CD4-positive, alpha-beta T cell (primary cell): Measurements from ENCODE around the gene VTA1. TPM values are rescaled to one million over a fixed set of nuclear protein-coding genes. Genes with fewer than 3 reads are reported as not detected.

Experiments used
- ATAC-seq: fragments of 200-7000 bp; cut with Tn5 transposase; one replicate; pipeline ENCODE4 v1.10.0; 2022; ENCODE audit warnings: mild to moderate bottlenecking; ENCODE audit not compliant: poor library complexity
- CTCF ChIA-PET: fragments of 350-600 bp; sonication (Branson Sonifier 250); formaldehyde crosslinking; loops from one replicate; lab custom pipeline; 2021; ENCODE audit warnings: antibody characterized with exemption, inconsistent platforms; lab: Charles Lee
- POLR2A ChIA-PET: fragments of 350-600 bp; sonication (Branson Sonifier 250); formaldehyde crosslinking; loops from one replicate; lab custom pipeline; 2021; ENCODE audit warnings: antibody characterized with exemption, inconsistent platforms; lab: Charles Lee
- DNase-seq, 14 experiments: peaks; one replicate each; pipeline ENCODE4 v3.0.0-alpha.2; 2013 to 2020; ENCODE audit warnings: mixed read lengths in 2 of 14
- H3K27ac ChIP-seq, 2 donors: one replicate each; pipeline versions ENCODE4 v1.5.1 to v1.7.0; 2013; ENCODE audit warnings: low read length in 2 of 2, low read depth in 1 of 2, mild to moderate bottlenecking in 1 of 2
- H3K27me3 ChIP-seq, 2 experiments: 1 replicate in 1 of 2; 2 replicates in 1 of 2; pipeline versions ENCODE4 v1.6.1 to v1.7.0; 2013; ENCODE audit warnings: low read length in 2 of 2, control low read depth in 1 of 2, mild to moderate bottlenecking in 1 of 2, moderate library complexity in 1 of 2; ENCODE audit not compliant: insufficient read depth in 2 of 2, control insufficient read depth in 1 of 2
- H3K36me3 ChIP-seq: one replicate; pipeline ENCODE4 v1.6.1; 2013; ENCODE audit warnings: low read length, control low read depth; ENCODE audit not compliant: insufficient read depth
- H3K4me1 ChIP-seq: one replicate; pipeline ENCODE4 v1.6.1; 2013; ENCODE audit warnings: low read length, control low read depth; ENCODE audit not compliant: insufficient read depth
- H3K4me3 ChIP-seq: one replicate; pipeline ENCODE4 v1.5.1; 2013; ENCODE audit warnings: mild to moderate bottlenecking, low read length, moderate library complexity
- H3K9me3 ChIP-seq, 2 experiments: 1 replicate in 1 of 2; 2 replicates in 1 of 2; pipeline versions ENCODE4 v1.6.1 to v1.7.0; 2013; ENCODE audit warnings: low read length in 2 of 2, mild to moderate bottlenecking in 2 of 2, control low read depth in 1 of 2, moderate library complexity in 1 of 2; ENCODE audit not compliant: control insufficient read depth in 1 of 2, insufficient read depth in 1 of 2
- H3K27ac Mint-ChIP-seq: one replicate; pipeline ENCODE4 v1.8.0; 2020; ENCODE audit warnings: mixed read lengths
- H3K27me3 Mint-ChIP-seq: one replicate; pipeline ENCODE4 v1.8.0; 2021; ENCODE audit warnings: mixed read lengths
- H3K36me3 Mint-ChIP-seq: one replicate; pipeline ENCODE4 v1.8.0; 2021; ENCODE audit warnings: low read depth, mixed read lengths
- H3K4me1 Mint-ChIP-seq: one replicate; pipeline ENCODE4 v1.8.0; 2021; ENCODE audit warnings: low read depth, mixed read lengths
- H3K4me3 Mint-ChIP-seq: one replicate; pipeline ENCODE4 v1.8.0; 2020; ENCODE audit warnings: mild to moderate bottlenecking, mixed read lengths
- H3K9me3 Mint-ChIP-seq: one replicate; pipeline ENCODE4 v1.8.0; 2020; ENCODE audit warnings: mixed read lengths
- intact Hi-C, 2 experiments: fragments of 100-400 bp; cut with DNase I in 1 of 2; cut with micrococcal nuclease in 1 of 2; formaldehyde crosslinking; loops; one replicate each; pipeline versions ENCODE4 v1.15.1 to v1.9.0; 2023 to 2025; cut with DNase I, micrococcal nuclease
- total RNA-seq, 174 experiments: library from RNA in 2 of 174; stranded (reverse) in 2 of 174; gene quantifications; one replicate each; pipeline ENCODE4 v1.2.3 and lab custom pipeline; 2021 to 2026
- TF ChIP-seq, protein P1 (sequence below): fragments of 200-600 bp; IDR thresholded peaks from one replicate; pipeline ENCODE4 v1.8.0; 2022; ENCODE audit warnings: antibody characterized with exemption, mild to moderate bottlenecking

VTA1 gene
- total RNA-seq, 2 experiments from 2014 or later: 13.5 to 18.0 TPM

- TF ChIP-seq, protein P1, sequence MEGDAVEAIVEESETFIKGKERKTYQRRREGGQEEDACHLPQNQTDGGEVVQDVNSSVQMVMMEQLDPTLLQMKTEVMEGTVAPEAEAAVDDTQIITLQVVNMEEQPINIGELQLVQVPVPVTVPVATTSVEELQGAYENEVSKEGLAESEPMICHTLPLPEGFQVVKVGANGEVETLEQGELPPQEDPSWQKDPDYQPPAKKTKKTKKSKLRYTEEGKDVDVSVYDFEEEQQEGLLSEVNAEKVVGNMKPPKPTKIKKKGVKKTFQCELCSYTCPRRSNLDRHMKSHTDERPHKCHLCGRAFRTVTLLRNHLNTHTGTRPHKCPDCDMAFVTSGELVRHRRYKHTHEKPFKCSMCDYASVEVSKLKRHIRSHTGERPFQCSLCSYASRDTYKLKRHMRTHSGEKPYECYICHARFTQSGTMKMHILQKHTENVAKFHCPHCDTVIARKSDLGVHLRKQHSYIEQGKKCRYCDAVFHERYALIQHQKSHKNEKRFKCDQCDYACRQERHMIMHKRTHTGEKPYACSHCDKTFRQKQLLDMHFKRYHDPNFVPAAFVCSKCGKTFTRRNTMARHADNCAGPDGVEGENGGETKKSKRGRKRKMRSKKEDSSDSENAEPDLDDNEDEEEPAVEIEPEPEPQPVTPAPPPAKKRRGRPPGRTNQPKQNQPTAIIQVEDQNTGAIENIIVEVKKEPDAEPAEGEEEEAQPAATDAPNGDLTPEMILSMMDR: no peak
- no peaks in the 10 kb centered on the region for H3K27me3 ChIP-seq
- Mint-ChIP-seq H3K27me3 (no peaks in the 10 kb centered on the region), H3K4me1 (no peaks in the 10 kb centered on the region), H3K27ac (no peak overlapping the region), H3K36me3 (no peaks in the 10 kb centered on the region), H3K9me3 (no peaks in the 10 kb centered on the region), H3K4me3 (no peak overlapping the region)
- no peak overlapping the region for H3K4me3 ChIP-seq
- no peak overlapping the region for H3K27ac ChIP-seq
- intact Hi-C loops: no loop called here
- ChIA-PET POLR2A (no interaction called here), CTCF (no interaction called here)
- no peaks in the 10 kb centered on the region for H3K36me3 ChIP-seq
- no peak for DNase-seq
- H3K4me1 ChIP-seq: no peaks in the 10 kb centered on the region
- no peaks in the 10 kb centered on the region for H3K9me3 ChIP-seq
- ATAC-seq: no peak
Measured at GRCh38 chr6:142246960-142247359, 99.9 kb downstream of the VTA1 start.

GRCh38 chr6:142249266-142249665 is 102.2 kb downstream of the VTA1 start:
- no peaks in the 10 kb centered on the region for H3K9me3 ChIP-seq
- H3K4me1 Mint-ChIP-seq: no peaks in the 10 kb centered on the region

DNA sequence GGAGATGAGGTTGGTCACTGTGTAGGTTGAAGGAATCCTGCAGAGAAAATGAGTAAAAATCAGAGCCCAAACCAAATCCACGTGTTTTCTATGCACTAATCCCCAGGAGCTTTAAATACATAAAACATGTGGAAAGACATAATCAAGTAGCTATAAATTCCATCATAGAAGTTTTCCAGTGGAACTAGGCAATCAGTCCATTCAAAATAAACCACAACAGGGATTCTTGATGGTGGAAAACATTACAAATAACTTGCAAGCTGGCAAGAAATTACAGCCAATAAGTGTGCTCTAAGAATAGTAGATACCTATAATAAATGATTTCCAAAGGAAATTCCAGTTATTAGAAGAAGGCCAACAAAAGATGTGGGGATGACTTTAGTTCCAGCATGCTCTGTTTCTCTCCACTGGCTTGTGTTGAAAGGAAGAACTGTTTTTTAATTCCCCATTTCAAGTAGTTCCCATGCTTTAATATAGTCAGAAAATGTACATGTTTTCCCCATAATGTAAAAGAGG is 104.9 kb downstream of the VTA1 start:
- no peaks in the 10 kb centered on the region for H3K27me3 Mint-ChIP-seq
- no peak for ATAC-seq
- Histone ChIP-seq H3K27me3 (no peaks in the 10 kb centered on the region), H3K9me3 (no peaks in the 10 kb centered on the region), H3K27ac (no peak overlapping the region), H3K4me1 (no peaks in the 10 kb centered on the region), H3K4me3 (no peak overlapping the region), H3K36me3 (no peaks in the 10 kb centered on the region)
- no peaks in the 10 kb centered on the region for H3K36me3 Mint-ChIP-seq
- no peaks in the 10 kb centered on the region for H3K4me1 Mint-ChIP-seq
- POLR2A ChIA-PET: no interaction called here
- H3K9me3 Mint-ChIP-seq: no peaks in the 10 kb centered on the region
- H3K27ac Mint-ChIP-seq: no peak overlapping the region
- intact Hi-C loops: no loop called here
- TF ChIP-seq, protein P1: no peak
- CTCF ChIA-PET: no interaction called here
- DNase-seq: no peak
- H3K4me3 Mint-ChIP-seq: no peak overlapping the region

More at GRCh38 chr6:142249266-142249665, 102.2 kb downstream of the VTA1 start:
- POLR2A ChIA-PET: no interaction called here
- ATAC-seq (no peak), DNase-seq (no peak)
- H3K36me3 ChIP-seq: no peaks in the 10 kb centered on the region
- H3K27me3 ChIP-seq: no peaks in the 10 kb centered on the region
- H3K36me3 Mint-ChIP-seq: no peaks in the 10 kb centered on the region
- H3K27ac Mint-ChIP-seq: no peak overlapping the region
- no peak overlapping the region for H3K27ac ChIP-seq
- no peak overlapping the region for H3K4me3 Mint-ChIP-seq
- no peak overlapping the region for H3K4me3 ChIP-seq
- intact Hi-C loops: no loop called here
- H3K9me3 Mint-ChIP-seq: no peaks in the 10 kb centered on the region
- no peaks in the 10 kb centered on the region for H3K27me3 Mint-ChIP-seq
- CTCF ChIA-PET: no interaction called here
- no peaks in the 10 kb centered on the region for H3K4me1 ChIP-seq
- TF ChIP-seq, protein P1: no peak
